Measurements from ENCODE around the gene COMMD3.
"Not testable (repeated sequence)": the region's sequence is repeated elsewhere in the genome, so short reads cannot be mapped to it uniquely, and the experiment has no call there.

Gene COMMD3

GRCh38 chr10:22316286-22317075 lies at the start of gene COMMD3:
COMMD3 (plus strand) TSS chr10:22316388; CDS start chr10:22316418, 30 bp downstream.
- DNase-seq (ENCODE audit: low spot score), result peak; percentile 78

- no peak for DNase-seq (ENCODE audit: low spot score)
Observed at GRCh38 chr10:22268503-22268902, 47.7 kb upstream of the COMMD3 start.

GRCh38 chr10:22271786-22272185 lies 44.4 kb upstream of the COMMD3 start:
- DNase-seq (ENCODE audit: low spot score), result no peak

- no peak for DNase-seq (ENCODE audit: low spot score)
Observed at GRCh38 chr10:22278441-22278782, 37.8 kb upstream of the COMMD3 start.

GRCh38 chr10:22280078-22280477 lies 36.1 kb upstream of the COMMD3 start:
- DNase-seq (ENCODE audit: low spot score), result no peak

- DNase-seq (ENCODE audit: low spot score), result no peak
Observed at GRCh38 chr10:22285130-22285529, 31.1 kb upstream of the COMMD3 start.

GRCh38 chr10:22293747-22294404 lies 22.3 kb upstream of the COMMD3 start:
- no peak for DNase-seq (ENCODE audit: low spot score)

- DNase-seq (ENCODE audit: low spot score), result no peak
Observed at GRCh38 chr10:22294694-22295093, 21.5 kb upstream of the COMMD3 start.

- no peak for DNase-seq (ENCODE audit: low spot score)
Observed at GRCh38 chr10:22301193-22301592, 15.0 kb upstream of the COMMD3 start.

GRCh38 chr10:22303461-22303860 lies 12.7 kb upstream of the COMMD3 start:
- no peak for DNase-seq (ENCODE audit: low spot score)

GRCh38 chr10:22305721-22306120 lies 10.5 kb upstream of the COMMD3 start:
- no peak for DNase-seq (ENCODE audit: low spot score)

- DNase-seq (ENCODE audit: low spot score), result peak; percentile 57
Observed at GRCh38 chr10:22308390-22308789, 7.8 kb upstream of the COMMD3 start.

- no peak for DNase-seq (ENCODE audit: low spot score)
Observed at GRCh38 chr10:22309180-22310000, 6.8 kb upstream of the COMMD3 start.

- not testable (repeated sequence) for DNase-seq (ENCODE audit: low spot score)
Observed at GRCh38 chr10:22310012-22310411, 6.2 kb upstream of the COMMD3 start.

- DNase-seq (ENCODE audit: low spot score), result no peak
Observed at GRCh38 chr10:22310928-22311327, 5.3 kb upstream of the COMMD3 start.

- DNase-seq (ENCODE audit: low spot score), result no peak
Observed at GRCh38 chr10:22314852-22315251, 1.3 kb upstream of the COMMD3 start.

GRCh38 chr10:22315455-22316285 lies 518 bp upstream of the COMMD3 start:
- DNase-seq (ENCODE audit: low spot score), result peak; percentile 64

GRCh38 chr10:22317076-22317370 lies 835 bp downstream of the COMMD3 start:
- no peak for DNase-seq (ENCODE audit: low spot score)

- no peak for DNase-seq (ENCODE audit: low spot score)
Observed at GRCh38 chr10:22317771-22318565, 1.8 kb downstream of the COMMD3 start.

GRCh38 chr10:22318772-22319171 lies 2.6 kb downstream of the COMMD3 start:
- DNase-seq (ENCODE audit: low spot score), result no peak

GRCh38 chr10:22319547-22319979 lies 3.4 kb downstream of the COMMD3 start:
- DNase-seq (ENCODE audit: low spot score), result no peak

All from hepatic stellate cell (primary cell).